ENCODE results near the gene CARD11.

CARD11 gene

GRCh38 chr7:2955269-2955668 is 88.4 kb downstream of the CARD11 start:
- H3K4me3 Mint-ChIP-seq, result no peak overlapping the region
- DNase-seq, result no peak
- H3K27ac Mint-ChIP-seq, result no peak overlapping the region
- no peak for TF ChIP-seq CTCF (IDR thresholded peaks at IDR 0.05)
- H3K9me3 Mint-ChIP-seq, result peaks cover 19% of the 10 kb centered on the region
- peaks cover 13% of the 10 kb centered on the region for H3K4me1 Mint-ChIP-seq
- no peaks in the 10 kb centered on the region for H3K36me3 Mint-ChIP-seq (ENCODE audit: low read depth)
- H3K27me3 Mint-ChIP-seq (ENCODE audit: low read depth, poor library complexity), result peaks cover 6% of the 10 kb centered on the region

- no peak overlapping the region for H3K4me3 Mint-ChIP-seq
- no peak for DNase-seq
- peaks cover 13% of the 10 kb centered on the region for H3K4me1 Mint-ChIP-seq
- TF ChIP-seq CTCF (IDR thresholded peaks at IDR 0.05), result no peak
- H3K27me3 Mint-ChIP-seq (ENCODE audit: low read depth, poor library complexity), result peaks cover 6% of the 10 kb centered on the region
- H3K36me3 Mint-ChIP-seq (ENCODE audit: low read depth), result no peaks in the 10 kb centered on the region
- H3K9me3 Mint-ChIP-seq, result peaks cover 23% of the 10 kb centered on the region
- no peak overlapping the region for H3K27ac Mint-ChIP-seq
Measured at GRCh38 chr7:2954433-2954853, 89.2 kb downstream of the CARD11 start.

- DNase-seq, result no peak
- TF ChIP-seq CTCF (IDR thresholded peaks at IDR 0.05), result no peak
- Mint-ChIP-seq H3K4me1 (peaks cover 10% of the 10 kb centered on the region), H3K36me3 (ENCODE audit: low read depth) (no peaks in the 10 kb centered on the region), H3K4me3 (no peak overlapping the region), H3K27ac (no peak overlapping the region), H3K27me3 (ENCODE audit: low read depth, poor library complexity) (peaks cover 6% of the 10 kb centered on the region), H3K9me3 (peaks cover 30% of the 10 kb centered on the region)
Measured at GRCh38 chr7:2953588-2954407, 89.9 kb downstream of the CARD11 start.

GRCh38 chr7:2953099-2953498 is 90.6 kb downstream of the CARD11 start:
- DNase-seq, result no peak
- Mint-ChIP-seq H3K4me3 (no peak overlapping the region), H3K27me3 (ENCODE audit: low read depth, poor library complexity) (peaks cover 6% of the 10 kb centered on the region), H3K9me3 (peaks cover 37% of the 10 kb centered on the region), H3K36me3 (ENCODE audit: low read depth) (no peaks in the 10 kb centered on the region), H3K27ac (no peak overlapping the region), H3K4me1 (peaks cover 4% of the 10 kb centered on the region)
- TF ChIP-seq CTCF (IDR thresholded peaks at IDR 0.05), result no peak

- H3K4me3 Mint-ChIP-seq, result no peak overlapping the region
- TF ChIP-seq CTCF (IDR thresholded peaks at IDR 0.05), result no peak
- peaks cover 4% of the 10 kb centered on the region for H3K4me1 Mint-ChIP-seq
- DNase-seq, result no peak
- peaks cover 6% of the 10 kb centered on the region for H3K27me3 Mint-ChIP-seq (ENCODE audit: low read depth, poor library complexity)
- no peaks in the 10 kb centered on the region for H3K36me3 Mint-ChIP-seq (ENCODE audit: low read depth)
- H3K9me3 Mint-ChIP-seq, result peaks cover 37% of the 10 kb centered on the region
- H3K27ac Mint-ChIP-seq, result no peak overlapping the region
Measured at GRCh38 chr7:2952316-2952715, 91.4 kb downstream of the CARD11 start.

GRCh38 chr7:2950578-2950977 is 93.1 kb downstream of the CARD11 start:
- Mint-ChIP-seq H3K36me3 (ENCODE audit: low read depth) (no peaks in the 10 kb centered on the region), H3K4me3 (no peak overlapping the region), H3K27ac (no peak overlapping the region), H3K9me3 (peaks cover 37% of the 10 kb centered on the region), H3K4me1 (peaks cover 4% of the 10 kb centered on the region), H3K27me3 (ENCODE audit: low read depth, poor library complexity) (peaks cover 7% of the 10 kb centered on the region)
- DNase-seq, result no peak
- TF ChIP-seq CTCF (IDR thresholded peaks at IDR 0.05), result no peak

Data from nephron progenitor cell (in vitro differentiated cells).